Stimulated activated CD8-positive, alpha-beta memory T cell treated with anti-CD3 and anti-CD28 coated beads, Interleukin-7, amount 100 ng/mL, for 4 hours (primary cell): Measurements from ENCODE around the gene L3MBTL2.
A peak's percentile ranks its signal among the peaks of the same experiment; 100 is the strongest.
"Not testable (repeated sequence)": the region's sequence is repeated elsewhere in the genome, so short reads cannot be mapped to it uniquely, and the experiment has no call there.

Source experiments
- DNase-seq, 2 donors: peaks; one replicate each; pipeline ENCODE4 v3.0.0-alpha.2; 2020; ENCODE audit warnings: low read depth in 2 of 2

L3MBTL2 gene

GRCh38 chr22:41204992-41205900, at the start of gene L3MBTL2:
TSS of gene L3MBTL2 (plus strand) at chr22:41205312. CDS start at chr22:41205363, 51 bp downstream.
- DNase-seq, result peak; percentile 98

GRCh38 chr22:41157083-41157482, 48.0 kb upstream of the L3MBTL2 start:
- DNase-seq, result no peak

DNA sequence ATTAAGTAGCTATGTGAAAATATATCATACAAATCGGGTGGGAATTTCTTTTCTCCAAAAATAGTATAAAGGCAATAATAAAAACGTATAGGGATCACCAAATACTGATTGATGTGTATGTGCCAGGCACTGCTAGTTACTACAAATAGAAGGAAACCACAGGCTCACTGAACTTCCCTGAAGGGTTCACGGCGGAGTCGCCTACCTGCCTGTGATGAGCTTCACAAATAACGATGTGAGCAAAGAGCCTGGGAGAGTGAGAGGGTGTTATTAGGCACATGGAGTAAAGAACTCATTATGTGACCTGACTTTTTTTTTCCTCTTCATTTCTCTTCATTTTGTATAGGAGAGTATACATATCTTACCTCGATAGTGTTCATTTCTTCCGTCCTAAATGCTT, 36.0 kb upstream of the L3MBTL2 start:
- no peak for DNase-seq

- DNase-seq, result no peak
These were observed 33.1 kb upstream of the L3MBTL2 start for GRCh38 chr22:41171996-41172395.

- DNase-seq, result no peak
These were observed 29.6 kb upstream of the L3MBTL2 start for GRCh38 chr22:41175546-41175945.

- DNase-seq, result no peak
These were observed 28.0 kb upstream of the L3MBTL2 start for GRCh38 chr22:41177040-41177621.

- no peak for DNase-seq
These were observed 27.3 kb upstream of the L3MBTL2 start for GRCh38 chr22:41177622-41178424.

DNA sequence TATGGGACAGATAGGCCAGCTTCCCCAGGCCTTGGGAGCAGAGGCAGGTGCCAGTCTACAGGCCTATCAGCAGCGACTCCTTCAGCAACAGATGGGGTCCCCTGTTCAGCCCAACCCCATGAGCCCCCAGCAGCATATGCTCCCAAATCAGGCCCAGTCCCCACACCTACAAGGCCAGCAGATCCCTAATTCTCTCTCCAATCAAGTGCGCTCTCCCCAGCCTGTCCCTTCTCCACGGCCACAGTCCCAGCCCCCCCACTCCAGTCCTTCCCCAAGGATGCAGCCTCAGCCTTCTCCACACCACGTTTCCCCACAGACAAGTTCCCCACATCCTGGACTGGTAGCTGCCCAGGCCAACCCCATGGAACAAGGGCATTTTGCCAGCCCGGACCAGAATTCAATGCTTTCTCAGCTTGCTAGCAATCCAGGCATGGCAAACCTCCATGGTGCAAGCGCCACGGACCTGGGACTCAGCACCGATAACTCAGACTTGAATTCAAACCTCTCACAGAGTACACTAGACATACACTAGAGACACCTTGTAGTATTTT, 26.6 kb upstream of the L3MBTL2 start:
- DNase-seq, result no peak

- not testable (repeated sequence) for DNase-seq
These were observed 24.8 kb upstream of the L3MBTL2 start for GRCh38 chr22:41180362-41180761.

DNA sequence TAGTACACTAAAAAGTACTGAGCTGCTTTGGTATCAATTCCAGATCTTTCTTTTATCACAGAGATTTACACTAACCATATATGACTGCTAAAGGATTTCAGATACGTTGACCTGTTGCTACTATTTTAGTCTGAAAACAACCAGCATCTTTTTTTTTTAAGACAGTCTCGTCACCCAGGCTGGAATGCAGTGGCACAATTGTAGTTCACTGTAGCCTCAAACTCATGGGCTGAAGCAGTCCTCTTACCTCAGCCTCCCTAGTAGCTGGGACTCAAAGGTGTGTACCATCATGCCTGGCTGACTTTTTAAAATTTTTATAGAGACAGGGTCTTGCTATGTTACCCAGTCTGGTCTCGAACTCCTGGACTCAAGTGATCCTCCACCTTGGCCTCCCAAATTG, 24.2 kb upstream of the L3MBTL2 start:
- DNase-seq, result no peak

GRCh38 chr22:41181349-41182241, 23.5 kb upstream of the L3MBTL2 start:
- no peak for DNase-seq

GRCh38 chr22:41184679-41185078, 20.4 kb upstream of the L3MBTL2 start:
- no peak for DNase-seq

DNA sequence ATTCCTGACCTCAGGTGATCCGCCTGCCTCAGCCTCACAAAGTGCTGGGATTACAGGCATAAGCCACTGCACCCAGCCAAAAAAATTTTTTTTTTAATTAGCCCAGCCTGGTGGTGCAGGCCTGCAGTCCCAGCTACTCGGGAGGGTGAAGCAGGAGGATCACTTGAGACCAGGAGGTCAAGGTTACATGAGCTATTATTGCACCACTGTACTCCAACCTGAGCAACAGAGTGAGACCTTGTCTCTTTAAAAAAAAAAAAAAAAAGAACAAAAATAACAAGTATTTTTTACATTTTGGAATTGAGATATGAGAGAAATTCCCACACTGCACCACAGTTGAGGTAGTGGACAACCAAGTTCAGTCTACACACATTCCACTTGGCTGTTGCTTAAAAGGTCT, 13.6 kb upstream of the L3MBTL2 start:
- no peak for DNase-seq

DNA sequence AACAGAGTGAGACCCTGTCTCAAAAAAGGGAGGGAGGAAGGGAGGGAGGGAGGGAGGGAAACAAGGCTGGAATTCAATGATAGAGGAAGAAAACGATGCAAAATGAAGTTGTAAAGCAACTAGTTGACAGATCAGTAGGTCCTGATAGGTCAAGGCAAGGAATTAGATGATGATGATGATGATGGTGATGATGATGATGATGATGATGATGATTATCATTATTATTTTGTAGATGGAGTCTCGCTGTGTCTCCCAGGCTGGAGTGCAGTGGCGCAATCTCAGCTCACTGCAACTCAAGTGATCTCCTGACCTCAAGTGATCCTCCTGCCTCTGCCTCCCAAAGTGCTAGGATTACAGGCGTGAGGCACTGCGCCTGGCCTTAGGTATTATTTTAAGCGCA, 11.3 kb upstream of the L3MBTL2 start:
- DNase-seq, result no peak

- DNase-seq, result peak; percentile 55 to 80
These were observed 7.8 kb upstream of the L3MBTL2 start for GRCh38 chr22:41197038-41197972.

DNA sequence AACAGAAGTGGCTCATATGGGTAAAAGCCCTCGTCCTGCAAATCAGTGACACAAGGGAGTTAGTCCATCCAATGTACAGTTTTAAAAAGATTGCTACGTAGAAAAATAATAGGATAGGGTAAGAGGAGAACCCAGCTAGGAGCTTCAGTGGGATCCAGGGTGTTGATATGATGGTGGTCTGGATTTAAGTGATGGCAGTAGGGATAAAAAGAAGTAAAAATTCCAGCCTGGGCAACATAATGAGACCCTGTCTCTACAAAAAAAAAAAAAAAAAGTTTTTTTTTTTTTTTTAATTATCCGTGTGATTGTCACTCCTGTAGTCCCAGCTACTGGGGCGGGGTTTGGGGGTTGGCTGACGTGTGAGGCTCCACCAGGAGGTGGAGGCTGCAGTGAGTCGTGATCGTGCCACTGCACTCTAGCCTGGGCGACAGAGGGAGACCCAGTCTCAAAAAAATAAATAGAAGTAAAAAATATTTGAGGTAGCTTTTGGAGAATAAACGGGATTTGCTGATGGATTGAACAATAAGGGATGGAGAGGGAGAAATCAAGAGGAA, 7.0 kb upstream of the L3MBTL2 start:
- DNase-seq, result peak; percentile 14 to 29

DNA sequence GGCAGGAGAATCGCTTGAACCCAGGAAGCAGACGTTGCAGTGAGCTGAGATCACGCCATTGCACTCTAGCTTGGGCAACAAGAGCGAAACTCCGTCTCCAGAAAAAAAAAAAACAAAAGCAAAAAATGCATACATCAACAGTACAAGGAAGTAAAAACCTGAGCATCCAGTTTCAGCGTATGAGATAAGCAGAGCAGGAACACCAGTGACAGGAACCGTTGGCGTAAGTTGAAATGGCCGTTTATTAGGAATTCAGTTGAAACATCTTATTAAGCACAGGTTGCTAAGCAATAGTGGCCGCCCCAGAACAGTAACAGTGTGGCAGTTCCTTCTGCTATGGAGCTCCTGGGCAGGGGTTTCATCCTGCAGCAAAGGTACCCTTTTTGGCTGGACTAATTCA, 4.0 kb upstream of the L3MBTL2 start:
- no peak for DNase-seq

DNA sequence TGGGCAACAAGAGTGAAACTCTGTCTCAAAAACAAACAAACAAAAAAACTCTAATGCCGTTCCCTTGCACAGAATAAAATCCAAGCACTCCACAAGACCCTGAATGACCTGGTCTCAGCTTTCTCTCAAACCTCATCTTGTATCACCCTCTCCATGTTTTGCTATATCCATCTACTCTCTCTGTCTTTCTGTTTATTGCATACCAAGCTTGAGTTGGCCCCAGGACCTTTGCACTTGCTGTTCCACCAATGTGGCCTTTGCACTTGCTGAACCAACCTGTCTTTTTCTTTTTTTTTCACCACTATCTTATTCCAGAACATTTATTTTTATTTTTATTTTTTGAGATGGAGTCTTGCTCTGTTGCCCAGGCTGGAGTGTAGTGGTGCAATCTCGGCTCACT, 2.0 kb upstream of the L3MBTL2 start:
- no peak for DNase-seq

GRCh38 chr22:41204066-41204465, 1.0 kb upstream of the L3MBTL2 start:
- no peak for DNase-seq

DNA sequence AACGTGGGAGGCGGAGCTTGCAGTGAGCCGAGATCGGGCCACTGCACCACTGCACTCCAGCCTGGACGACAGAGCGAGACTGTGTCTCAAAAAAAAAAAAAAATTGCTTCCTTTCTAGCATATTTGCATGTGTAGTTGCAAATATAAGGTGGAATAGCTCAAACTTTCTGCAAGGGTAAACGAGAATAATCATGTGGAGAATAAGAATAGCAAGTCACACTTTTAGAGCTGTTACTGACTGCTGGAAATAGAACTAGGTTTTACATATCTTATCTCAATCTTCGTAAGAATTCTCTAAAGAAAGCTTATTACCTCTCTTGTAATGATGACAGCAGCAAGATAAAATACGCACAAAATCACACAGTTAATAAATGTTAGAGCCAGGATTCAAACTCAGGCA, 1.6 kb downstream of the L3MBTL2 start:
- no peak for DNase-seq
